Activated CD8-positive, alpha-beta memory T cell treated with anti-CD3 and anti-CD28 coated beads, Interleukin-2, amount 50 U/mL, for 1 hour (primary cell): ENCODE measurements around the gene NECAB2.
"Not testable (repeated sequence)": the region's sequence is repeated elsewhere in the genome, so short reads cannot be mapped to it uniquely, and the experiment has no call there.

Experiments used
- DNase-seq: peaks from one replicate; pipeline ENCODE4 v3.0.0-alpha.2; 2020; ENCODE audit errors: extremely low read depth

NECAB2 gene

GRCh38 chr16:83936581-83937165 is 31.4 kb upstream of the NECAB2 start:
- no peak for DNase-seq

DNA sequence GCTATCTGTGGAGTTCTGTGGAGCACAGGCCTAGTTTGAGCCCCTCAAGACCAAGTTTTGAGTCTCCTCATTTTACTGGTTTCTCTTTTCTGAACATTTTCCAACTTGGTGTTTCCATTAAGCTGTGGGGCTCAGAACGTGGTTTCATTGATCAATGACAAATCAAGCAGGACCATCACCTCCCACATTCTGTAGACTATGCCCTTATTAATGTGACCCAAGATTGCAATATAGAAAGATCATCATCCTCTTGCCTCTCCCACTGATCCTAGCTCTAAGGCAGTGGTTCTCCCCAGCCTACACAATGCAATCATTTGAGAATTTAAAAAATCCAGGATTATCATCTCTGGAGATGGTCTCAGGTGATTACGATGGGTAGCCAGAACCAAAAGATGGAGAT is 30.8 kb upstream of the NECAB2 start:
- no peak for DNase-seq

DNA sequence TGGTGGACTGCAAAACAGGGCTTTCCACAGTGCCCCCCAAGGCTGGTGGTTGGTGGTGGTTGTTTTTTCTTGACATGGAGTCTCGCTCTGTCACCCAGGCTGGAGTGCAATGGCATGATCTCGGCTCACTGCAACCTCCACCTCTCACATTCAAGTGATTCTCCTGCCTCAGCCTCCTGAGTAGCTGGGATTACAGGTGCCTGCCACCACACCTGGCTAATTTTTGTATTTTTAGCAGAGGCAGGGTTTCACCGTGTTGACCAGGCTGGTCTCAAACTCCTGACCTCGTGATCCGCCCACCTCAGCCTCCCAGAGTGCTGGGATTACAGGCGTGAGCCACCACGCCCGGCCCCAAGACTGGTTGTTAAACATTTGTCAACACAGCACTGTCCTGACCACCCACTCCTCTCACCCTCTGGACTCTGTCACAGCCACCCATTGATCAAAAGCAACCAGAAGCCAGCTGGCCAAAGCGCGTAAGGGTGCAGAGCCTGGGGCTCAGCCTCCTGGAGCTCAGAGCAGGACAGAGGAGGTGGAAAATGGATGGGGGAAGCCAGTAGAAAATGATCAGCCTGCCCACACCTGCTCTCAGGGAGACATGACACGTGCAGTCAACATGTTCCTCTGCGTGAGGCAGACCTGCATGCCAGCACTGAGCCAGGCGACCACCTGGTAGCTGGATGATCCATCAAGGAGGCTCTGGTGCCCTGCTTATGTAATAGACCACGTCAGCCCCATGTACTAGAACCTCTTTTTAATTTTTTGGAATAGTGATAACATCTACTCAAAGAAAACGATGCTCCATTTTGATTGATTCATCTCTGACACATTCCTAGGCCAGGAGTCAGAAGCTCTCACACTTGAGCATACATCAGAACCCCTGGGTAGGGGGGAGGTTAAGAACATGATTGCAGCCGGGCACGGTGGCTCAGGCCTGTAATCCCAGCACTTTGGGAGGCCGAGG is 29.8 kb upstream of the NECAB2 start:
- no peak for DNase-seq

DNA sequence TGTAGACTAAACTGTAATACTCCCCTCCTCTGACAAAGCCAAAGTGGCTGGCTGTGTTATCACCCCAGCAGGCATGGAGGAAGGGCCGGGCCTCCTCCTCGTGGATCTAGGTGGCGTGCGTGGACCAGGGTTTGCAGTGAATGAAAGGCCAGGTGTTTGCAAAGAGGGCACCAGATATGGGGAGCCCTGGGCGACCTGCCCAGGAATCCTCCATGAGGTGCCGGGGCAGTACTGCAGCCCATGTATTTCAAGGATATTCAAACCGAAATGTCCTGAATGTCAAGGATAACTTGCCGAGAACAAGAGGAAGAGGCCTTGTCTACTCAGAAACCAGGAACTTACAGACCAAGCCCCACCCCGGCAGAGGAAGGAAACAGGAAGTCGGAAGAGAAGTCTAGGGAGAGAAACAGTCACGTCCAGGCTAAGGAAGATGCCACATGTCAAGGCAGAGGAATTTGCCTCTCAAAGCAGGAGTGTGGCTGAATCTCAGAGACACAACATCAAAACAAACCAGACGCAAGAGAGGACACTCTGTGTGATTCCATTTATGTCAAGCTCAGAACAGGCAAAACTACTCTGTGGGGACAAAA is 28.7 kb upstream of the NECAB2 start:
- DNase-seq: no peak

DNA sequence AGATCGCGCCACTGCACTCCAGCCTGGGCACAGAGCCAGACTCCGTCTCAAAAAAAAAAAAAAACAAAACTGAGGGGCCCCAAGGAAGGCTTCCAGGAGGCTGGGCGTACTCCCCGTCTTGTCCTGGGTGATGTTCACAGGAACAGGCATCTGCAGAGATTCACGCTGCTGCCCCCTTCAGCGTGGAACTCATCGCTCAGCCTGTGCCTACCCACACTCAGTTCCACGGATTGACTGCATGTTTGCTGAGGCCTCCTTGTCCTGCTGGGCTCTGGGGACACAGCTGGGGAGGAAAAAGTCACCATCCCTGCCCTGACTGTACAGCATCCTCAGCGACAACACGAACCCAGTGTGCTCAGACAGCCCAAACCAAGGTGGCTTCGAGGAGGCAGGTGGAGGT is 27.9 kb upstream of the NECAB2 start:
- DNase-seq: no peak

- DNase-seq: no peak
Measured at GRCh38 chr16:83940630-83941378, 27.2 kb upstream of the NECAB2 start.

DNA sequence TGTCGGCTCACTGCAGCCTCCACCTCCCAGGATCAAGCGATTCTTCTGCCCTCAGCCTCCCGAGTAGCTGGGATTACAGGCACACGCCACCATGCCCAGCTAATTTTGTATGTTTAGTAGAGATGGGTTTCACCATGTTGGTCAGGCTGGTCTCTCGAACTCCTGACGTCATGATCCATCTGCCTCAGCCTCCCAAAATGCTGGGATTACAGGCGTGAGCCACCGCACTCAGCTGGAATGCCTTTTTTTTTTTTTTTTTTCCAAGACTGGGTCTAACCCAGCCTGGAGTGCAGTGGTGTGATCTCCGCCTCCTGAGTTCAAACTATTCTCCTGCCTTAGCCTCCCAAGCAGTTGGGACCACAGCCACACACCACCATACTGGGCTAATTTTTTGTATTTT is 26.5 kb upstream of the NECAB2 start:
- DNase-seq: not testable (repeated sequence)

DNA sequence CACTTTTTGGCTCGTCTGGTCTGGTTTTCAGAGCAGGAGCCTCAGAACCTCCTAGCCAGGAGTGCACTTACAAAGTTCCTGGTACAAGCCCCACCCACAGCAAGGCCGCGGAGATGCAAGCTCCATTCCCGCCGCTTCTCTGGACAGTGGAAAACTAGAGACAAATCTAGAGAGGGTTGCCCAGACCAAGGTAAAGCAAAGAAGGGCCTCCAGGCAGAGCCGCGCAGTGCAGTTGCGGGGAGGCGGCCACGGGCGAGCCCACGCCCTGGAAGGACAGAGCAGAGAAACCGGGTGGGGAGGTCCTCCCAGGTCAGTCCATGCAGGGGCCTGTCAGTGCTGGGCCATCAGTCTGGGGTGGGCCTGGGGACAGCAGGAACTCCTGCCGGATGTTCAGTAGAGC is 26.0 kb upstream of the NECAB2 start:
- DNase-seq: no peak

- no peak for DNase-seq
Measured at GRCh38 chr16:83942815-83943515, 25.1 kb upstream of the NECAB2 start.

DNA sequence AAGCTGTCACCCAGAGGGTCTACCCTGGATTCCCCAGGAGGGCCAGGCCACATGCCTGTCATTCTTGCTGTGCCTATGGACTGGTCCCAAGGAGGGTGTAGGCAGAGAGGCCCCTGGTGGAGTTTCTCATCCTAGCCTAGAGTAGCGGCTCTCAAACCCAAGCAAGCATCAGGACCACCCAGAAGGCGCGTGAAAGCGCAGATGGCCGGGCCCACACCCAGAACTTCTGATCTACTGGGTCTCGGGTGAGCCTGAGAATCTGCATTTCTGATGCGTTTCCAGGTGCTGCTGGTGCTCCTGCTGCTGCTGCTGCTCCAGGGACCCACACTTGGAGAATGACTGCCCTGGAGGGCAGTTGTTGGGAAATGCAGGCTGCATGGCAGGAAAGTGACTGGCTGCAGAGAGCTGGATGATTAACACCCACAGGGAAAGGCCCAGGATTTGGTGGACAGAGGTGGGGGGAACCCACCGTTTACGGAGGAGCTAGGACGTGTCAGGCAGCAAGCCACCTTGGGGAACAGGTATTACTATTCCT is 24.5 kb upstream of the NECAB2 start:
- no peak for DNase-seq

DNA sequence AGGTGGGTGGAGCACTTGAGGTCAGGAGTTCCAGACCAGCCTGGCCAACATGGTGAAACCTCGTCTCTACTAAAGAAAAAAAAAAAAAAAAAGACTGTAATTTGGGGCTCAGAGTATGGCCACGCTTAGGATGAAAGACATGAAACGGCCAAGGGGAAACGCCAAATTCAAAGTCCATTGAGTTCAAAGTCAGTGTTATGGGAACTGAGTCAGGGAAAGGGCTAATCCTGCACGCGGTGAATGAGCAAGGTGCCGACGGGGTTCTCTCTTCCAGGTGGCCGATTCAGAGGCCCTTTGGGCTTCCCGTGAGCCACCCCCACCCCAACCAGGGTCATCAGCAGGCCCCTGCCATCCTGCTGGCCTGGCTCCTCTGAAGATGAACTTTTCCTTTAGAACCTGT is 22.5 kb upstream of the NECAB2 start:
- no peak for DNase-seq

GRCh38 chr16:83946154-83946780 is 21.8 kb upstream of the NECAB2 start:
- DNase-seq: no peak

DNA sequence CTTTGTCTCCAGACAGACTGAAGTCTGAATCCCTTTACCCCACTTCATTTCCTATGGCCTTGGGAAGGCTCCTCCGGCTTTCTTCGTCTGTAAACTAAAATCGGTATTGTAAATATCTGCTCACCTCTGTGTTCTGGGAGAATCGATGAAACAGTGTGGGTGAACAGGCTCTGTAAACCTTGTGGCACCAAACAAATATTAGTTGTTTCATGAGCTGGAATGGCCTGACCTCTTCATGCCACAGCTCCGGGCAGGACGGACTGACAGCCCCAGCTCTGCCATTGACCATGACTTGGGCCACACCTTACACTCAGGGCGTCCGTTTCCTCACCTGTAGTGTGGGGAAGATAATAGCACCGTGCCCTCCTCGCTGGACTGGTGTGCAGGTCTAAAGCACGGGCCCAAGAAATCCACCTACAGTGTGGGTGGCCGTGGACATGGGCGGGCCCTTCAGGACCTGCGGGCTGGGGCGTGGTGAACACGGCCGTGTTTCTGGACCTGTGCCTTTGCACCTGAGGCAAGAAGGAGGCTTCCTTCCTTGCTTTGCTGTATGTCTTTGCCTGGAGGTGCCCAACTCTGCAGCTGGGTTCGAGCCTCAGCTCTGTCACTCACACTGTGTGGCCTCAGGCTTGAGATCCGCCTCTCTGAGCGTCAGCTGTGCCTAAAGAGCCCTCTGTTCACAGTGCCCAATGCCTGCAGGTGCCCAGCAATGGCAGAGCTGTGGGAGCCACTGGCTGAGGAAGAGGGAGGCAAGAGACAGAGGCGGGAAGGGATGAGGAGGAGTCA is 21.1 kb upstream of the NECAB2 start:
- no peak for DNase-seq

DNA sequence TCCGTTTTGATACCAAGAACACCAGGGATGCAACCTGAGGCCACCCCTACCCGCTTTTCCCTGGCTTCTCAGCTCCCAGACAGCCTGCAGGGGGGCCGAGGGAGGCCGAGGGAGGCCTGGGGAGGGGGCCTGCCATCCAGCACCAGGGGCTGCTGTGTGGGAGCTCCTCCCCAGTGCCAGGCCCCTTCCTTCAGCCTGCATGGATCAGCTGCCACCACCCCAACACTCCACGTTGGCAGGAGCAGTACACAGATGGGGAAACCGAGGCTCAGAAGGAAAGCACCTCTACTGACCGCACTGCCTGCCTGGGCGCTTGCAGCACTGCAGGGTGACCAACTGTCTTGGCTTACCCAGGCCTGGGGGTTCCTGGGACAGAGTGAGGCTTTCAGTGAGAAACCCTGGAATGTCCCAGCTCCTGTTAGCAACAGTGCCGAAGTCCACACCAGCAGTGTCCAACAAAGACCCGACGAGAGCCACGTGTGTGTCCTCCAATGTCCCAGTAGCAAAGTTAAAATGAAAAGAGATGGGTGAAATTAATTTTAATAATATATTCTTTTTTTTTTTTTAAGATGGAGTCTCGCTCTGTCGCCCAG is 20.3 kb upstream of the NECAB2 start:
- no peak for DNase-seq

- DNase-seq: no peak
Measured at GRCh38 chr16:83948914-83949723, 18.9 kb upstream of the NECAB2 start.

DNA sequence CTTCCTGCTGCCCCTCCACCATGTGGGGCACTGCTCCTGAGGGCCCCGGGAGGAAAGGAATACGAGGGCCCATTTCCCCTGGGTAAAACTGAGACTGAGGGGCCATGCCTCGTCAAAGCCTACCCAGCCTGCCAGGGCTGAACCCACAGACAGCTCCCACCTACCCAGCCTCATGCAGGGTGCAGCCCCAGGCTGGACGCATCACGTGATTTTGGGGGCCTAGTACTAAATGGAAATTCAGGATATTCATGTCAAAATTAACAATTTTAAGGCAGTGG is 18.4 kb upstream of the NECAB2 start:
- no peak for DNase-seq

DNA sequence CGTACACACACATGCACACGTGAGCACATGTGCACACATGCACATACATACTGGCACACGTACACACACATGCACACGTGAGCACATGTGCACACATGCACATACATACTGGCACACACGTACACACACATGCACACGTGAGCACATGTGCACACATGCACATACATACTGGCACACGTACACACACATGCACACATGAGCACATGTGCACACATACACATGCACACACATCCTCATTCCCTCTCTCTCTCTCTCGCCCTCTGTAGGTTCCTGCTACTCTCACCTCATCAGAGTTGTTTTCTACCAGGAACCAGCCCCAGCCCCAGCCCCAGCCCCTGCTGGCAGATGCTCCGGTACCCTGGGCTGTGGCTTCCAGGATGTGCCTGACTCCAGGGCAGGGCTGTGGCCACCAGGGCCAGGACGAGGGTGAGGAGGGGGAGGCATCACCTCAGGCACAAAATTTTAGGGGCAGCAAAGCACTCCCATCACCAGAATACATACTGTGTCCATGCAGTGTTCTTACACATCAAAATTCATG is 17.1 kb upstream of the NECAB2 start:
- not testable (repeated sequence) for DNase-seq

GRCh38 chr16:83951544-83951943 is 16.5 kb upstream of the NECAB2 start:
- no peak for DNase-seq

DNA sequence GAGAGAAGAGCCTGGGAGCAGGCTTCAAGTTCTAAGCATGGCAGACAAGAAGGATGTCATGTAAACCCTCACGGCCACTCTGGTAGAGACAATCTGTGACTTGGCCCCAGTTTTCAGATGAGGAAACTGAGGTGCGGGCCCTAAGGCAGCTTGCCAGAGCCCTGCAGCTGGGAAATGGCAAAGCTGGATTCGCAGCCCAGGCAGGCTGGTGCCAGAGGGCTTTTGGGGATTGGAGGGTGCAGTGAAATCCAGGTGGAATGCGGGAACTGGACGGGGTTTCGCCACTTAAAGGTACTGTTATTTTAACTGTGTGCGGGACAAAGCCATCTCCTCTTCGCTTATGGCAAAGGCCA is 15.5 kb upstream of the NECAB2 start:
- no peak for DNase-seq
